T47D (cell line): ENCODE measurements around the gene ATP11A.

Experiments used
- DNase-seq, 2 experiments: peaks; one replicate each; pipeline versions ENCODE4 v3.0.0 to v3.0.0-alpha.2; 2011 to 2012; ENCODE audit warnings: low read depth in 1 of 2, low spot score in 1 of 2
- JUND ChIP-seq: IDR thresholded peaks from 2 replicates; pipeline ENCODE4 v1.6.1; 2012; ENCODE audit warnings: low read depth
- in situ Hi-C: cut with HindIII; loops from 2 replicates; pipeline ENCODE4 v1.10.0; 2016; ENCODE audit warnings: low sequenced_read_pairs, low pct_unique_long_range_greater_than_20kb

Gene ATP11A

DNA sequence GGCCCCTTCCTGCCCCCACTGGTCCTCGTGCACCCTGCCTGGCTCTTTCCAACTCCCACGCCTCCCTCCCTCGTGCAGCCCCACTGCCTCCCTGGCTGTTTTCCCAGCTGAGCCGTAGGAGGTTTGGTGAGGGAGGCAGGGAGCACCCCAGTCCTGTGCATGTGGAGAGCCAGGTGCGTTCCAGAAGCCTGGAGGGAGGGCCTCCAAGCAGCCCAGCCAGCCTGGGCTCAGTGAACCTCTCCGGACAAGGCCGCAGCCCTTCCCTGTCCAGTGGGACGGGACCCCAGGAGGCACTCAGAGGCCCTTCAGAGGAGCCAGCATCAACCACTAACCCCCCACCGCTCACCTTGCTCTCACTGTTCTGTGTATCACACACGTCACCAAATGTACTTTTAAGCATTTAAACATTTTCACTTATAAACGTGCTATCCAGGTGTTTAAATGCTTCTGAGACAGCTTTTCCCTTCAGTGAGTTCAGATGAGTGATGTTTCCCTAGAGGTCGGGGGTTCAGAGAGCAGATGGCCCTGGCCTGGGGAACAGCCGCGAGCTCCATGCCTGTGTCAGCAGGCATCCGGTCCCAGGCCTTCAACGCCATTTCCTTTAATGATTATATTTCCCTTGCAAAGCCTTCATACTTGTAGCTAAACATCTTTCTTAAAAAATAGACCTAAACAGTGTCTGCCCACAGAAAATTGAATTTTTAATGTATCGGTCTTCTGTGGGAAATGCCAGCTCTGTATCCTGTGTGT lies 122.6 kb downstream of the ATP11A start:
- in situ Hi-C loops, result no loop called here
- no peak for DNase-seq
- TF ChIP-seq JUND, result no peak

DNA sequence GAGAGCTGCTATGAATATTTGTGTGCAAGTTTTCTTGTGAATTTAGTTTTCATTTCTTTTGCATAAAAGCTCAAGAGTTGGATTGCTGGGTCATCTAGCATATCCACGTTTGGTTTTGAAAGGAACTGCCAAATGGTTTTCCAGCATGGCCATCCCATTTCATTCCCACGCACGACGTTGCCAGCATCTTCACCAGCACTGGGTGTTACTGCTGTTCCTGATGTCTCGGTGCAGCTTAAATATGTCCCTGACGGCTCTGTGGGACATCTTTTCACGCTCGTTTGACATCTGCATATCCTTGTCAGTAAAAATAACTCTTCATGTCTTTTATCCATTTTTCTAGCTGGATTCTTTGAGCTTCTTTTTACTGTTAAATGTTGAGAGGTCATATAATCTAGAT lies 123.7 kb downstream of the ATP11A start:
- TF ChIP-seq JUND, result no peak
- no peak for DNase-seq
- in situ Hi-C loops, result no loop called here

DNA sequence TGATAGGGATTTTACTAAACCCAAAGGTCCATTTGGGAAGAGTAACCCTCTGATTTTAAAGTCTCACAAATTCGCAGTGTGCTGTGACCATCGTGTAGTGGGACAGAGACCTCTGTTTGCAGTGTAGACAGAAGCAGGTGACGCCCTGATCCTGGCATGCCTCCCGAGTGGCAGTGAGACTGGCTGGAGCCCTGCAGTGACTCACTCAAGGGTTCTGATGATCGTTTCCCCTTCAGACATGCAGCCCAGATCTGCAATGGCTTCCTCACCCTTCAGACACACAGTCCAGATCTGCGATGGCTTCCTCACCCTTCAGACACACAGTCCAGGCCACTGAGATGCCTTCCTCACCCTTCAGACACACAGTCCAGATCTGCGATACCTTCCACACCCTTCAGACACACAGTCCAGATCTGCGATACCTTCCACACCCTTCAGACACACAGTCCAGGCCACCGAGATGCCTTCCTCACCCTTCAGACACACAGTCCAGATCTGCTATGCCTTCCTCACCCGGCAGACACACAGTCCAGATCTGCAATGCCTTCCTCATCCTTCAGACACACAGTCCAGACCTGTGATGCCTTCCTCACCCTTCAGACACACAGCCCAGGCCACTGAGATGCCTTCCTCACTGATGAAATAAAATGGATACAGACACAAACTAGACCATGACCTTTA lies 125.2 kb downstream of the ATP11A start:
- TF ChIP-seq JUND, result no peak
- no peak for DNase-seq
- in situ Hi-C loops, result no loop called here

DNA sequence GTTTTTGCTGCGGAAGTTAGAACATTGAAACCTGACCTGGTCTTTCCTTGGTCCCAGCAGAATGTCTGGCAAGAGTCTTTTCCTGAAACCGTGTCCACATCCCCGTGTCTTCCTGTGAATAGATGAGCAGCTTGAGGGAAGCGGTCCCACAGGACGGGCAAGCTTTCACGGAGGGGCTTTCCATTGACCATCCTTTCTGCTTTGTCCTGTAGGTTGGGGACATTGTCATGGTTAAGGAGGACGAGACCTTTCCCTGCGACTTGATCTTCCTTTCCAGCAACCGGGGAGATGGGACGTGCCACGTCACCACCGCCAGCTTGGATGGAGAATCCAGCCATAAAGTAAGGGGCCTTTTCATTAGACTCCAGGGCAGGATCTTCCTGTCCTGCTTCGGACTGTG lies 126.0 kb downstream of the ATP11A start:
- in situ Hi-C loops, result no loop called here
- no peak for DNase-seq
- no peak for TF ChIP-seq JUND

DNA sequence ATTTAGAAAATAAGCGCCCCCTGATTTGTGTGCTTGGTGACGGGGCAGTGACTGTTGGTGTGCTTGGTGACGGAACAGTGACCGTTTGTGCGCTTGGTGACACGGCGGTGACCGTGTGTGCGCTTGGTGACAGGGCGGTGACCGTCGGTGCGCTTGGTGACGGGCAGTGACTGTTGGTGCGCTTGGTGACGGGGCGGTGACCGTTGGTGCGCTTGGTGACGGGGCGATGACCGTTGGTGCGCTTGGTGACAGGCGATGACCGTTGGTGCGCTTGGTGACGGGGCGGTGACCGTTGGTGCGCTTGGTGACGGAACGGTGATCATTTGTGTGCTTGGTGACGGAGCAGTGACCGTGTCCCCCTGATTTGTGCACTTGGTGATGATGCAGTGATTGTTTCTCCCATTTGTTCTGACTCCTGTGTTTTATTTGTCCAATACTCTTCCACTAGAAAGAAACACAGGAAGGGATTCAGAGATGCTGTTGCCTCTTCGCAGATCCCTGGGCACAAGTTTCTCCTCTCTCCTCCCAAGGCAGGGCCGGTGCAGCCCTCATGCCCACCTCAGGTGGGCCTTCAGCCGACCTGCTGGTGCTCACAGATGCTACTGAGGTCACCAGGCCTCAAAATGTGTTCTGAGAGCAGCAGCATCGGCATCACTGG lies 128.3 kb downstream of the ATP11A start:
- in situ Hi-C loops, result no loop called here
- no peak for TF ChIP-seq JUND
- DNase-seq, result no peak

DNA sequence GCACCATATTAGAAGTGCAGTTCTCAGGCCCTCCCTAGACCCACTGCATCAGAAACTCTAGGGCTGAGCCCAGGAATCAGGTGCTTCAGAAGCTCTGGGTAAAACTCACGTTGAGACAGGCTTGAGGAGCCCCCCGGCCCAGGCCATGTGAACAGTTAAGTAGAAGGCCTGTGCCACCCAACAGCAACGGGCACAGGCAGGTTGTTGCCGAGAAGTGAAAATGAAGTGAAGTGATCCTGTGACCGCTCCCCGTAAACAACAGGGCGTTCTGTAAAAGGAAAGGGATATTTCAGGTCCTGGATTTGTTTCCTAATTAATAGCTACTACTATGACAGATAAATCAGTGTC lies 128.8 kb downstream of the ATP11A start:
- no peak for DNase-seq
- in situ Hi-C loops, result no loop called here
- no peak for TF ChIP-seq JUND

DNA sequence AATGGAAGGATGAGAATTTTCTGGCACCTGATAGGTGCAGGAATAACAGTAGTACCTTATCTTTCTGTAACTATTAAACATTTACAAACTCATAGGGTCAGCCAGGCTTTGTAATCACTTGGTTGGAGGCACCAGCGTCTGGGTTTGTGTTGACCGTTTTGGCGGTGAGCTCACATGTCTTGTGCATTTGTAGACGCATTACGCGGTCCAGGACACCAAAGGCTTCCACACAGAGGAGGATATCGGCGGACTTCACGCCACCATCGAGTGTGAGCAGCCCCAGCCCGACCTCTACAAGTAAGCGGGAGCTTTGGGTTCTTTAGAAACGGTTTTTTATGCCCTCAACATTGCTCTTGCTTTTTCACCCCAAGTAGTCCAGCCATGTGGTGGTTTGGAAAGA lies 129.3 kb downstream of the ATP11A start:
- in situ Hi-C loops, result no loop called here
- no peak for DNase-seq
- no peak for TF ChIP-seq JUND

DNA sequence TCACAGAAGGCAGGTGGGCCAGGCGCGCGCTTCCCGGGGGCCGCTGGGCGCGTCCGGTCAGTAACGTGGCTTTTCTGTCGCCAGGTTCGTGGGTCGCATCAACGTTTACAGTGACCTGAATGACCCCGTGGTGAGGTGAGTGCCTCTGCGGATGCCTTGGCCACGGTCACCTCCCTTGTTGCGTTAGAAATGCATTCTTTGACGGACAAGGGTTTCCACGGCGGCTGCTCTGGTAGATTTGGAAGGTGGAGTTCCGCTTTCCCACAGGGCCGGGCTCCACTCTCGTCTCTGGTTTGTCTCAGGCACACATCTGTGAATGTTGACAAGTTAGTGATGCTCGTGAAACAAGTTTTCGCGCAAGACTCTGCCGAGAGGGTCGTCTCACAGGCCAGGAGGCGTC lies 130.0 kb downstream of the ATP11A start:
- TF ChIP-seq JUND, result no peak
- in situ Hi-C loops, result no loop called here
- no peak for DNase-seq

DNA sequence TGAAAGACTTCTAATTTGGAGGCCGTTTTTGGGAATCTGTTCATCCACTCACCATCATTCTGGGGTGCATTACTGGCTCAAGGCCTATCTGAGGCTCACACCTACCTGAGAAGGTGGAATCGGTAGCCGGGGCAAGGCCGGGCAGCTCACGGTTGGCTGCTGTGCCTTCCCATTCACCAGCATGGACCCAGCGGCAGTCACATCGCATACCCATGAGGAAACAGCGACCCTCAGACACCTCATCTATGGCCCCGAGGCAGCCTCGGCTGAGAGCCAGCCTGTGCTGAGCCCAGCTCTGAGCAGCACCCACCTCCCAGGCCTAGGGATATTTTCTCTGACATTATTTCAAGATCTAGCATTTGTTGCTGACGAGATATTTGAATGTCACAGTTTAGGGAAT lies 130.5 kb downstream of the ATP11A start:
- DNase-seq, result no peak
- no peak for TF ChIP-seq JUND
- in situ Hi-C loops, result no loop called here

DNA sequence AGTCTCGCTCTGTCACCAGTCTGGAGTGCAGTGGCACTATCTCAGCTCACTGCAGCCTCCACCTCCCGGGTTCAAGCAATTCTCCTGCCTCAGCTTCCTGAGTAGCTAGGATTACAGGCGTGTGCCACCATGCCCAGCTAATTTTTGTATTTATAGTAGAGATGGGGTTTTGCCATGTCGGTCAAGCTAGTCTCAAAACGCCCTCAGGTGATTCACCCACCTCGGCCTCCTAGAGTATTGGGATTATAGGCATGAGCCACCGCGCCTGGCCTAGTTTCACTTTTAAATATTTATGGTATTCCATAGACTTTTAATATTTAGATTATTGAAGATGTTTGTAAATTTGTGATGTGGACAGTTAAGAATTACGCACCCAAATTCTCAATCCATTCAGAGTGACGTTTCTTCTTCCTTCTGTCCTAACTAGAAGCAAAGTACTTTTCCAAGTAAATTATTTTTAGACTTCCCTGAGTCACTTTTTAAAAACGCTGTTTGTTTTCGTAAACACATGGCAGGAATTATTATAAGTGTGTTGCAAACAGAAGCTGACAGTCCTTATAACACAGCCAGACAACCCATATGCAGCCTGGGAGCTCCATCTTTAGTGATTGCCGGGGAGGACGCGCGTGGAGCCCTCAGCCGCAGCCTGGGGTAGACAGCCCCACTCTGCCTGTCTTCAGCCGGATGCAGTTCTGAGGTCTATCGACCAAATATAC lies 131.7 kb downstream of the ATP11A start:
- TF ChIP-seq JUND, result no peak
- in situ Hi-C loops, result no loop called here
- no peak for DNase-seq

DNA sequence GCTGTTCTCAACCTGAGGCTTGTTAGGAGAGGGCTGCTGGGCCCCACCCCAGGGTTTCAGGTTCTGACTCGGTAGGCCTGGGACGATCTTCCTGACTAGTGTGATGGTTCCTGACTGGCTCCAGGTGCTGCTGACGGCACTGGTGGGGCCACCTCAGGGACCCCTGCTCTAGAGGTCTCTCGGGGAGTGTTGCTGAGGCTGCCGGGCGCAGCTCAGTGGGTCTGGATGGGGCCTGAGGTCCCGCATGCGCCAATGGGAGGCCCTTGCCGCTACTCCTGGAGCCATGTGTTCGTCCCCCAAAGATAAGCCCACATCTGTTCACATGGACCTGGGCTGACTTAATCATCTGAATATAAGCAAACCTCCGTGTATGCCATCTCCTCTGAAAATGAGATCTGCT lies 133.0 kb downstream of the ATP11A start:
- in situ Hi-C loops, result no loop called here
- TF ChIP-seq JUND, result no peak
- DNase-seq, result no peak

DNA sequence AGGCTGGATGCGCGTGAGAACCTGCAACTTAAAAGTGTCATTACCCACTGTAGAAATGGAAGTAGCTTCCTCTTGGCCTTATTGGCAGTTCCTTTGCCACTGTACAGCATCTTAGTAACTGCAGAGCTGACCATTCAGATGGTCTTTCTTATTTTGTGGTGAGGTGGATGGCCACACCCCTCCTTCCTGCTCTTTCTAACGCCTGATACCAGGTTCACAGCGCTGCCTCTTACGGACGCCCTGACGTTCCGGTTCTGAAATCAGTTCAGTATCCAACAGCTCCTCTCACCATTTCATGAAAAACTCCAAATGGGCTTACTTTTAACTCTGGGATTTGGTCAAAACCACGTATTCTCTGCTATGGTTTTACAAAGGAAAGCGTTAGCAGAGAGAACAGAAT lies 134.6 kb downstream of the ATP11A start:
- in situ Hi-C loops, result no loop called here
- no peak for TF ChIP-seq JUND

DNA sequence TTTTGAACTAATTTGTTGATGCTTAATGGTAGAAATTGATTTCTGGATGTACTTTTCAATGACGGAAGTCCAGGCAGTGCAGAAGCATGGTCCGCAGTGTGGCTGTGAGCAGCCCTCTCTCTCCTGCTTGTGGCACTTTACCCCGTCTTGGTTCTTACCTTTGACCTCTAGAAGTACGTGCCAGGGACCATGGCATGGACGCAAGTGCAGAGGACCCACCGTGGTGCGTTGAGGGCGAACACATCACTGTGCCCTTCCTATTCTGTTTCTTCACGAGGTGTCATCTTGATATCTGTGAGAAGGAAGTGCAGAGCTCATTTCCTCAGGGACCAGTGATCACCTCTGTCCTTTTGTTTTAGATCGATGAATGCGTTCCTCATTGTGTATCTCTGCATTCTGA lies 135.2 kb downstream of the ATP11A start:
- no peak for DNase-seq
- in situ Hi-C loops, result no loop called here
- TF ChIP-seq JUND, result no peak

More for the DNA sequence above, 134.6 kb downstream of the ATP11A start:
- DNase-seq, result no peak
